Stomach (tissue), 4 donors: ENCODE measurements around the gene FARS2.
A peak's percentile ranks its signal among the peaks of the same experiment; 100 is the strongest.

Source experiments
- CTCF ChIP-seq, 7 experiments: fragments of 450-650 bp in 4 of 7; fragments of 200-600 bp in 3 of 7; sonication (generic) in 3 of 7; IDR thresholded peaks; one replicate each; pipeline ENCODE4 v1.5.1; 2016 to 2019; ENCODE audit warnings: antibody characterized with exemption in 7 of 7, control low read depth in 2 of 7, mild to moderate bottlenecking in 1 of 7
- POLR2A ChIP-seq, 4 donors: fragments of 450-650 bp; IDR thresholded peaks; one replicate each; pipeline ENCODE4 v1.6.1; 2016; ENCODE audit warnings: antibody characterized with exemption in 4 of 4, control low read depth in 2 of 4, mild to moderate bottlenecking in 1 of 4, moderate library complexity in 1 of 4
- POLR2AphosphoS5 ChIP-seq, 3 donors: sonication (generic); formaldehyde crosslinking; IDR thresholded peaks; one replicate each; pipeline ENCODE4 v1.6.1; 2016; ENCODE audit warnings: antibody characterized with exemption in 3 of 3

GRCh38 chr6:5764401-5764955 is 503.2 kb downstream of the FARS2 start:
- TF ChIP-seq POLR2AphosphoS5 (IDR thresholded peaks at IDR 0.05): peak in 1 of 3 donors; percentile 22
- TF ChIP-seq CTCF (IDR thresholded peaks at IDR 0.05): no peak
- TF ChIP-seq POLR2A (IDR thresholded peaks at IDR 0.05): no peak
